ENCODE data around the gene TMEM141. TPM values are rescaled to one million over a fixed set of nuclear protein-coding genes. Genes with fewer than 3 reads are reported as not detected.
A peak's percentile ranks its signal among the peaks of the same experiment; 100 is the strongest.
"Not testable (repeated sequence)": the region's sequence is repeated elsewhere in the genome, so short reads cannot be mapped to it uniquely, and the experiment has no call there.

The TMEM141 gene
- total RNA-seq, 2 experiments from 2014 or later = 43.2 to 70.2 TPM

DNA sequence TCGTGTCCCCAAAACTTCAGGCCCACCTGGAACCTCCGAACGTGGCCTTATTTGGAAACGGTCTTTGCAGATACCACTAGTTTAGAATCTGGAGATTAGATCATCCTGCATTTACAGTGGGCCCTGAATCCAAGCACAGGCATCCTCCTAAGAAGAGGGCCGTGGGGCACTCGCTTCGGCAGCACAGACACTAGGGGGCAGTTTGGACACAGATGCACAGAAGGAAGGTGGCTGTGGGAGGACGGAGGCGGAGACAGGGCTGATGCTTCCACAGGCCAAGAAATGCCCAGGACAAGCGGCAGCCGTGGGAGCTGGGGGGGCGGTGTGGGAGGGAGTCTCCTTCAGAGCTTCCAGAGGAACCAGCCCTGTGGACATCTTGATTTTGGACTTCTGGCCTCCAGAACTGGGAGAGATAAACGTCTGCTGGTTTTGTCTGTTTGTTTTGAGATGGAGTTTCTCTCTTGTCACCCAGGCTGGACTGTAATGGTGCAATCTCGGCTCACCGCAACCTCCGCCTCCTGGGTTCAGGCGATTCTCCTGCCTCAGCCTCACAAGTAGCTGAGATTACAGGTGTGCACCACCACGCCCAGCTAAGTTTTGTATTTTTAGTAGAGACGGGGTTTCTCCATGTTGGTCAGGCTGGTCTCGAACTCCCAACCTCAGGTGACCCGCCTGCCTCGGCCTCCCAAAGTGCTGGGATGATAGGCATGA lies 30.2 kb upstream of the TMEM141 start:
- peak; percentile 55 for DNase-seq (ENCODE audit: low spot score)
- H3K36me3 ChIP-seq (ENCODE audit: insufficient read depth, low read length); BruUV-seq (replicated peaks): not testable (repeated sequence)

DNA sequence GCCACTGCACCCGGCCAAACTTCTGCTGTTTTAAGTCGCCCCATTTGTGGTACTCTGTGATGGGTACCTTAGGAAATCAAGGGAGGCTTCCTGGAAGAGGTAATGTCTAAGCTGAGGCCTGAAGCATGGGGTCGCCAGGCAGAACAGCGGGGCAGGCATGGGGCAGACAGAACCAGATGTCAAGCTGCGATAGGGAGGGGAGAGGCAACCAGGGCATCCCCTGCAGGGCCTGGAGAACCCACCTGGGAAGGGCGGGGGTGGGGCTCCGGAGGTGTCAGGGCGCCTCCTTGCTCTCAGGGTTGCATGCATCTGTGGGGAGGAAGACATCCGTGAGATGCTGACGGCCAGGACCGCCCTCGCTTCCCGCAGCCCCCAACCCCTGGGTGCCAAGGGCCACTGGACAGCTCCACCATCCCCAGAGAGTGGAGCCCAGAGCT lies 29.6 kb upstream of the TMEM141 start:
- TF ChIP-seq EZH2phosphoT487 (IDR thresholded peaks at IDR 0.05; ENCODE audit: borderline replicate concordance, low read depth, low read length) = no peak
- TF ChIP-seq, protein P1, sequence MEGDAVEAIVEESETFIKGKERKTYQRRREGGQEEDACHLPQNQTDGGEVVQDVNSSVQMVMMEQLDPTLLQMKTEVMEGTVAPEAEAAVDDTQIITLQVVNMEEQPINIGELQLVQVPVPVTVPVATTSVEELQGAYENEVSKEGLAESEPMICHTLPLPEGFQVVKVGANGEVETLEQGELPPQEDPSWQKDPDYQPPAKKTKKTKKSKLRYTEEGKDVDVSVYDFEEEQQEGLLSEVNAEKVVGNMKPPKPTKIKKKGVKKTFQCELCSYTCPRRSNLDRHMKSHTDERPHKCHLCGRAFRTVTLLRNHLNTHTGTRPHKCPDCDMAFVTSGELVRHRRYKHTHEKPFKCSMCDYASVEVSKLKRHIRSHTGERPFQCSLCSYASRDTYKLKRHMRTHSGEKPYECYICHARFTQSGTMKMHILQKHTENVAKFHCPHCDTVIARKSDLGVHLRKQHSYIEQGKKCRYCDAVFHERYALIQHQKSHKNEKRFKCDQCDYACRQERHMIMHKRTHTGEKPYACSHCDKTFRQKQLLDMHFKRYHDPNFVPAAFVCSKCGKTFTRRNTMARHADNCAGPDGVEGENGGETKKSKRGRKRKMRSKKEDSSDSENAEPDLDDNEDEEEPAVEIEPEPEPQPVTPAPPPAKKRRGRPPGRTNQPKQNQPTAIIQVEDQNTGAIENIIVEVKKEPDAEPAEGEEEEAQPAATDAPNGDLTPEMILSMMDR (conservative IDR thresholded peaks at IDR 0.05; ENCODE audit: low read length) = no peak
- BruUV-seq (replicated peaks) = no TSS peak
- ChIA-PET CTCF (ENCODE audit: unreplicated experiment) (interaction anchor here (0.7 kb wide), 1 partner anchor 276 kb away, joined by 12 read pairs; no protein-coding TSS in a partner anchor), POLR2A (no interaction called here)
- H3K4me3 ChIP-seq (ENCODE audit: low read depth, low read length, poor library complexity, severe bottlenecking) = no peak overlapping the region
- no peaks in the 10 kb centered on the region for H3K9me3 ChIP-seq (ENCODE audit: low read length)
- no peaks in the 10 kb centered on the region for H3K36me3 ChIP-seq (ENCODE audit: insufficient read depth, low read length)
- no peaks in the 10 kb centered on the region for H3K9me2 ChIP-seq (ENCODE audit: insufficient read depth, low read length)
- no peaks in the 10 kb centered on the region for H4K20me1 ChIP-seq (ENCODE audit: insufficient read depth, low read length)
- DNase-seq (ENCODE audit: low spot score) = no peak
- intact Hi-C loops (cut with micrococcal nuclease; ENCODE audit: unreplicated experiment) = no loop called here
- no peak overlapping the region for H2AFZ ChIP-seq (ENCODE audit: low read length)
- H3K79me2 ChIP-seq (ENCODE audit: insufficient read depth, low read depth, low read length) = no peaks in the 10 kb centered on the region
- peaks cover 3% of the 10 kb centered on the region for H3K4me1 ChIP-seq (ENCODE audit: insufficient read depth, low read length, poor library complexity, severe bottlenecking)
- no peak overlapping the region for H3K27ac ChIP-seq (ENCODE audit: low read depth, low read length, poor library complexity, severe bottlenecking)
- no peak overlapping the region for H3K4me2 ChIP-seq (ENCODE audit: low read length)

More for the DNA sequence above, 30.2 kb upstream of the TMEM141 start:
- H3K27ac ChIP-seq (ENCODE audit: low read depth, low read length, poor library complexity, severe bottlenecking); H3K4me3 ChIP-seq (ENCODE audit: low read depth, low read length, poor library complexity, severe bottlenecking); H2AFZ ChIP-seq (ENCODE audit: low read length); H3K4me2 ChIP-seq (ENCODE audit: low read length); H3K79me2 ChIP-seq (ENCODE audit: insufficient read depth, low read depth, low read length); H4K20me1 ChIP-seq (ENCODE audit: insufficient read depth, low read length); H3K4me1 ChIP-seq (ENCODE audit: insufficient read depth, low read length, poor library complexity, severe bottlenecking); POLR2A ChIA-PET; intact Hi-C loops (cut with micrococcal nuclease; ENCODE audit: unreplicated experiment); H3K9me2 ChIP-seq (ENCODE audit: insufficient read depth, low read length); H3K9me3 ChIP-seq (ENCODE audit: low read length): not testable (repeated sequence)
- TF ChIP-seq, protein P1 (conservative IDR thresholded peaks at IDR 0.05; ENCODE audit: low read length) = peak; percentile 78
- CTCF ChIA-PET (ENCODE audit: unreplicated experiment) = interaction anchor here (0.7 kb wide), 1 partner anchor 275 kb away, joined by 12 read pairs; no protein-coding TSS in a partner anchor

DNA sequence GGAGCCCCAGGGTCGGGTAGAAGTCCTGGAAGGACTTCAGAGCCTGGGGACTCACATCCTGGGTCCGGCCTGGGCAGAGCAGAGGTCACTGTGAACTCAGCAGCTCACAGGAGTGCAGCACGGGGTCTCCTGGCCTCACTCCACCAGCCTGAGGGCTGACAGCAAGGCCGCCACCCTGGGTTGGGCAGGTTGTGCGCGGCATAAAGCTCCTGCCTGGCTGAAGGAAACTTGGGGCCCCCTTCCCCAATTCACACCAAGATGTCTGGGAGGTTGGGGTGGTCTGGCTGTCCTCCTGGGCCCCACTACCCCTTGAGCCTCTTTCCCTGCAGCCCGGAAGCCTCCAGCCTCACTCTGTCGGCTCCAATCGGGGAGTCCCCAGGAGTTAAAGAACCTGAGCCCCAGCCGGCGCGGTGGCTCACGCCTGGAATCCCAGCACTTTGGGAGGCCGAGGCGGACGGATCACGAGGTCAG lies 28.9 kb upstream of the TMEM141 start:
- Histone ChIP-seq H3K79me2 (ENCODE audit: insufficient read depth, low read depth, low read length) (no peaks in the 10 kb centered on the region), H3K9me3 (ENCODE audit: low read length) (no peaks in the 10 kb centered on the region), H3K36me3 (ENCODE audit: insufficient read depth, low read length) (no peaks in the 10 kb centered on the region), H3K4me3 (ENCODE audit: low read depth, low read length, poor library complexity, severe bottlenecking) (no peak overlapping the region), H3K4me1 (ENCODE audit: insufficient read depth, low read length, poor library complexity, severe bottlenecking) (peaks cover 3% of the 10 kb centered on the region), H3K4me2 (ENCODE audit: low read length) (no peak overlapping the region), H3K9me2 (ENCODE audit: insufficient read depth, low read length) (no peaks in the 10 kb centered on the region), H4K20me1 (ENCODE audit: insufficient read depth, low read length) (no peaks in the 10 kb centered on the region), H3K27ac (ENCODE audit: low read depth, low read length, poor library complexity, severe bottlenecking) (no peak overlapping the region), H2AFZ (ENCODE audit: low read length) (no peak overlapping the region)
- no TSS peak for BruUV-seq (replicated peaks)
- no peak for DNase-seq (ENCODE audit: low spot score)
- POLR2A ChIA-PET = no interaction called here
- no peak for TF ChIP-seq EZH2phosphoT487 (IDR thresholded peaks at IDR 0.05; ENCODE audit: borderline replicate concordance, low read depth, low read length)
- TF ChIP-seq, protein P1 (conservative IDR thresholded peaks at IDR 0.05; ENCODE audit: low read length) = no peak
- CTCF ChIA-PET (ENCODE audit: unreplicated experiment) = no interaction called here
- intact Hi-C loops (cut with micrococcal nuclease; ENCODE audit: unreplicated experiment) = no loop called here
